SK-N-MC (cell line): ENCODE data around the gene AGO3.

Source experiments
- EZH2 ChIP-seq: fragments of 200-600 bp; sonication (generic); IDR thresholded peaks from one replicate; pipeline ENCODE4 v1.6.1; 2017; ENCODE audit warnings: antibody characterized with exemption
- POLR2AphosphoS5 ChIP-seq: IDR thresholded peaks from 2 replicates; pipeline ENCODE4 v1.6.1; 2012; ENCODE audit warnings: mild to moderate bottlenecking, low read depth, low read length, borderline replicate concordance

DNA sequence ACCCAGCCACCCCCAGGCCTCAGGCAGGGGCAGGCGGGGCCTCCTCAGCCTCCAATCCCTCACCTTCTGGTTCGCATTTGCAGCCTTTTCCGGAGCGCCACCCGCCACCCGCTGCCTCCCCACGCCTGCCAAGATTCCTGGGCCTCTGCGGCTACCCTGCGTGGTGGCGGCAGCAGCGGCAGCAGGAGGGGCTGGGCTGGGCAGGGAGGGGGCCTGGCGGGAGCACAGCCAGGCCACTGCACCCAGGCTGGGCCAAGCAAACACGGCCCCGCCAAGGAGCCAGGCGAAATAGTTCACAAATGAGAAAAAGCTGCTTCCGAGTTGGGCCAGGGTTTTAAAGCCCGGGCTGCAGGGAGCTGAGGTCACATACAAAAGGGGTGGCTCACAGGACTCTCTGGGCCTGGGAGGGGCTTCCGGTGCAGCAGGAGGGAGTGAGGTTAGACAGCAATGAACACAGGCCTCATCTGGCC, 184.3 kb downstream of the AGO3 start:
- TF ChIP-seq EZH2 (no peak), POLR2AphosphoS5 (no peak)
